Measurements from ENCODE around the gene PSME2. TPM values are rescaled to one million over a fixed set of nuclear protein-coding genes. Genes with fewer than 3 reads are reported as not detected.
A peak's percentile ranks its signal among the peaks of the same experiment; 100 is the strongest.

PSME2 gene
- total RNA-seq: 138 TPM
- long read RNA-seq, transcript PSME2-201 (11 exons, 1,404 nt): major isoform, 64 of 83 reads
- long read RNA-seq, transcript PSME2-203 (11 exons, 1,502 nt): minor isoform, 5 of 83 reads
- long read RNA-seq, partial matches to known transcripts: 2 of 83 reads
- long read RNA-seq, other reads (novel, unspliced or antisense): 11 of 83 reads

- Histone ChIP-seq H3K4me1 (peaks cover 28% of the 10 kb centered on the region), H3K4me3 (peak within 1 kb of the TSS; percentile 76), H3K36me3 (peaks cover 44% of the 10 kb centered on the region), H3K9me3 (no peaks in the 10 kb centered on the region), H3K27ac (peak within 1 kb of the TSS; percentile 87), H3K27me3 (no peaks in the 10 kb centered on the region)
- no peak for TF ChIP-seq CTCF (IDR thresholded peaks at IDR 0.05)
- ATAC-seq (peak; percentile 86), DNase-seq (peak; percentile 96)
- intact Hi-C loops (cut with DNase I): no loop called here
Observed at GRCh38 chr14:24146453-24146977, at the start of gene PSME2. PSME2 (minus strand) TSS chr14:24146610; CDS start chr14:24146581, 29 bp downstream.

GRCh38 chr14:24195186-24196070 is 49.0 kb upstream of the PSME2 start, which contains the start of gene TM9SF1:
TM9SF1 (minus strand) TSS chr14:24195441; CDS start chr14:24195019, 422 bp downstream.
- Histone ChIP-seq H3K27ac (peak within 1 kb of the TSS; percentile 100), H3K4me3 (peak within 1 kb of the TSS; percentile 89), H3K36me3 (peaks cover 26% of the 10 kb centered on the region), H3K27me3 (no peaks in the 10 kb centered on the region), H3K9me3 (no peaks in the 10 kb centered on the region), H3K4me1 (peaks cover 25% of the 10 kb centered on the region)
- DNase-seq (peak; percentile 96), ATAC-seq (peak; percentile 97)
- TF ChIP-seq CTCF (IDR thresholded peaks at IDR 0.05): no peak
- intact Hi-C loops (cut with DNase I): no loop called here

- ATAC-seq (no peak), DNase-seq (no peak)
- Histone ChIP-seq H3K9me3 (no peaks in the 10 kb centered on the region), H3K4me1 (peaks cover 25% of the 10 kb centered on the region), H3K27ac (peak overlapping the region; percentile 100), H3K4me3 (peak overlapping the region; percentile 89), H3K27me3 (no peaks in the 10 kb centered on the region), H3K36me3 (peaks cover 26% of the 10 kb centered on the region)
- intact Hi-C loops (cut with DNase I): no loop called here
- no peak for TF ChIP-seq CTCF (IDR thresholded peaks at IDR 0.05)
Observed at GRCh38 chr14:24194873-24195185, 48.4 kb upstream of the PSME2 start.

GRCh38 chr14:24194186-24194872 is 47.9 kb upstream of the PSME2 start:
- no peak for ATAC-seq
- intact Hi-C loops (cut with DNase I): no loop called here
- peak overlapping the region; percentile 100 for H3K27ac ChIP-seq
- TF ChIP-seq CTCF (IDR thresholded peaks at IDR 0.05): no peak
- peak overlapping the region; percentile 89 for H3K4me3 ChIP-seq
- no peak for DNase-seq
- peaks cover 26% of the 10 kb centered on the region for H3K4me1 ChIP-seq
- no peaks in the 10 kb centered on the region for H3K27me3 ChIP-seq
- H3K36me3 ChIP-seq: peaks cover 23% of the 10 kb centered on the region
- no peaks in the 10 kb centered on the region for H3K9me3 ChIP-seq

- Histone ChIP-seq H3K4me3 (no peak overlapping the region), H3K27me3 (no peaks in the 10 kb centered on the region), H3K36me3 (peaks cover 22% of the 10 kb centered on the region), H3K4me1 (peaks cover 29% of the 10 kb centered on the region), H3K9me3 (no peaks in the 10 kb centered on the region), H3K27ac (no peak overlapping the region)
- ATAC-seq (no peak), DNase-seq (no peak)
- intact Hi-C loops (cut with DNase I): no loop called here
- TF ChIP-seq CTCF (IDR thresholded peaks at IDR 0.05): no peak
Observed at GRCh38 chr14:24192933-24193332, 46.5 kb upstream of the PSME2 start.
